NCI-H2107 (cell line): Measurements from ENCODE around the gene LRP1-AS.

Source experiments
- DNase-seq: peaks from one replicate; lab custom pipeline; 2025; lab: John Stamatoyannopoulos, UW

Gene LRP1-AS

GRCh38 chr12:57160040-57160439 lies 12.6 kb upstream of the LRP1-AS start:
- DNase-seq = no peak

- no peak for DNase-seq
Observed at GRCh38 chr12:57159311-57159710, 11.9 kb upstream of the LRP1-AS start.

- no peak for DNase-seq
Observed at GRCh38 chr12:57158665-57159064, 11.2 kb upstream of the LRP1-AS start.

GRCh38 chr12:57158186-57158585 lies 10.8 kb upstream of the LRP1-AS start:
- no peak for DNase-seq

GRCh38 chr12:57157588-57158173 lies 10.3 kb upstream of the LRP1-AS start:
- DNase-seq = no peak

GRCh38 chr12:57156701-57157403 lies 9.4 kb upstream of the LRP1-AS start:
- no peak for DNase-seq

DNA sequence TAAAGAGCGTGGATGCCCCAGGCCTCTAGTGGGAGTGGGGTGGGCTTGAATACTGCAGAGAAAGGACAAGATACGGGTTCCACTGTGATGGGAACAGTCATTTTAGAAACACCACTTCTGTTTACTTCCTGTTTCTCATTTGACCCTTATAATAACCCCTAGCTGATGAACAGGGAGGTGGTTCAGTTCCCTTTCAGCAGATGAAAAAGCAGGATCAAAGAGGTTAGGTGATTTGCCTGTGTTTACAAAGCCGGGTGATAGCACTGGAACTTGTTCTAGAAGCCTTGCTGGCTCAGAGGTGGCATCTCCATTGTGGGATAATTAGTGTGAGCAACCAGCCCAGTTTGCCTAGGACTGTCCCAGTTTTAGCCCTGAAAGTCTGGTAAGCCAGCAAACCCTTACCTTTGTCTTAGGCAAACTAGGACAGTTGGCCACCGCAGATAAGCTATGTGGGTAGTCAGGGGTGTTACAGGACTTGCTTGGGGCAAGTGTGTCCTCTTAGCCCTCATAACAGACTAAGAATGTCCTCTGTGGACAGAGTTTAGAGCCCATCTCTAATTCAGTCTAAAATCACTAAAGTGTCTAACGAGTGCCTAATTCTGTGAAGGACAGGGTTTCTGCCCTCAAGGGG lies 7.5 kb upstream of the LRP1-AS start:
- no peak for DNase-seq

DNA sequence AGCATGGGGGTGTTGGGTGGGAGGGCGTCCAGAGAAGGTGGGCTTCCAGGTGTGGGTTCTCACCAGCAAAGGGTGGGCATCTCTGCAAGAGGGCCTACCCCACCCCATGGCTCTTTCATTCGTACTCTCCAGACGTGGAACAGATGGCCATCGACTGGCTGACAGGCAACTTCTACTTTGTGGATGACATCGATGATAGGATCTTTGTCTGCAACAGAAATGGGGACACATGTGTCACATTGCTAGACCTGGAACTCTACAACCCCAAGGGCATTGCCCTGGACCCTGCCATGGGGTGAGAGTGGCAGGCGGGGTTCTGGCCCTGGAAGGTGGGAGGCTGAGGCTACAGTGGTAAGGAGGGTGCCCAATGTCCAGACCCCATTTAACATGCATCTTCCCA lies 6.7 kb upstream of the LRP1-AS start:
- no peak for DNase-seq

DNA sequence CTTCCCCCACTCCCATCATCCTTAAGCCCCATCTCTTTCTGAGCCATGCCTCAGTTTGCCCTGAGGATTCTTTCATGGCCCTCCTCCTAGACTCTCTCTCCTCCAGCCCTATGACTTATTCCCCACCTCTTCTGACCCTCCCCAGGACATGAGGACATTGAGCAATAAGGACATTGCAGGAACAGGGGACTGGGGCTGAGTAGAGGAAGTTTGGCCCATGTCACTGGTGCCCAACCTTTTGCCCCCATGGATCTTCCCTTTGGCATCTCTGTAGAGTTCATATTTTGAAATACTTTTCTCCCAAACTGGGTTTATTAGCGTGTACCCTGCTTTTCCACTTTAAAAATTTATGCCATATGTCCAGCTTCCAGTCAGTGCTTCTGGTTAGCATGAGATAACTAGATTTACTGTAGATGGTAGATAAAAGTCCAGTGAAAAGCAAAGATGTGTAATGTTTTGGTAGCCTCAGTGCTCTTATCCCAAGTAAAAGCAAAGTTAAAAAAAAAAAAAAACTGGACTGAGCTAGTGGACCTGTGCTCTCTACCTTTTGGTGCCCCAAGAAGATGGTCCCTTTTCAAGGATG lies 6.1 kb upstream of the LRP1-AS start:
- no peak for DNase-seq

DNA sequence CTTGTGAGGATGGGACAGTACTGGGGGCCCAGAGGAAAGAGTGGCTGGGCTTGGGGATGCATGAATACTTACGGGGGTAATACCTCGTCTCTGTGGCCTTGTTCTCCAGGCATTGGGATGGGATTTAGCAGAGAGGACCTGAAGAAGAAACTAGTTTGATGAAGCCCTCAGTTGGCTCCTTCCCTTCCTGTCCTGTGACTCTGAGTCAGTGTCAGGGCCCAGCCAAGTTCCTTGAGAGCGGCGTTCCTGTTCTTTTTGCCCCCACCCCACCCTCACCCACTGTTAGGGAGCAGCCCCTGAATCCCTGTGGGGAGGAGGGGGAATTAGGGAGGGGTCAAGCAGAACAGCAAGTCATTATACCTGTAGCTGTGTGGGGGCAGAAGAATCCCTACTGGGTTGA lies 5.2 kb upstream of the LRP1-AS start:
- no peak for DNase-seq

GRCh38 chr12:57151741-57152630 lies 4.6 kb upstream of the LRP1-AS start:
- no peak for DNase-seq

- no peak for DNase-seq
Observed at GRCh38 chr12:57150400-57151000, 3.1 kb upstream of the LRP1-AS start.

- DNase-seq = no peak
Observed at GRCh38 chr12:57149245-57149900, 2.0 kb upstream of the LRP1-AS start.

DNA sequence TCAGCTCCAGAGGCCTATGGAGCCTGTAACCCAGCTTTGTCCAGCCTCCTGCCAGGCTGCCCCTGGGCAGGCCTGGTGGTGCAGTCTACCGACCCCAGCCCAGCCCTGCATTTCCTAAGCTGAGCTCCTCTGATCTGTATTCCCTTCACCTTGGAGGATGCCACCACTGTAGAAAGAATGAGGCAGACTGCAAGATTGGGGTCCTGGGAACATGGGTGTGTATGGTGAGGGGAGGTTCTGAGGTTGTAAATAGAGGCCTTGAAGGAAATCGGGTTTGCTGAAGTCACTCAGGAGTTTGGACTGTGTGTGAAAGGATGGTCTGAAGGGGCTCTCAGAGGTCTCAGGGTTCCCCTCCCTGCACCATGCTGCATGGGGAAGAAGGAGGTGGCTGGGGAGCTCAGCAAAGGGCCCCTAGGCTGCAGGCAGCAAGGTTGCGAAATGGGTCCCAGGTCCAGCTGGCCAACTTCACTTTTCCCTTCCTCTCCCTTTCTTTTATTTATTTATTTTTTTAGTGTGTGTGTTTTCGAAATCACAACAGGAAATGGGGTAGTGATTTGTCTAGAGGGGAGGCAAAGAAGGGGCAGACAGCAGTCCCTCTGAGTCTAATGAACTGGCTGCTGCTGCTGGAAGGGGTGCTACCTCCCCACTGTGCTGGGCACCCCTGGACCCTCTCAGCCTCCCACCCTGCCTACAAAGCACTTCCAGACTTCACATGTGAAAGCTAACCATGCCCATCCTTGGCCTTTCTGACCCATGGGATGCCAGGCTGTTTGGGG lies 1.2 kb upstream of the LRP1-AS start:
- no peak for DNase-seq

- no peak for DNase-seq
Observed at GRCh38 chr12:57146092-57146491, 1.3 kb downstream of the LRP1-AS start.

GRCh38 chr12:57145460-57146059 lies 1.9 kb downstream of the LRP1-AS start:
- no peak for DNase-seq

DNA sequence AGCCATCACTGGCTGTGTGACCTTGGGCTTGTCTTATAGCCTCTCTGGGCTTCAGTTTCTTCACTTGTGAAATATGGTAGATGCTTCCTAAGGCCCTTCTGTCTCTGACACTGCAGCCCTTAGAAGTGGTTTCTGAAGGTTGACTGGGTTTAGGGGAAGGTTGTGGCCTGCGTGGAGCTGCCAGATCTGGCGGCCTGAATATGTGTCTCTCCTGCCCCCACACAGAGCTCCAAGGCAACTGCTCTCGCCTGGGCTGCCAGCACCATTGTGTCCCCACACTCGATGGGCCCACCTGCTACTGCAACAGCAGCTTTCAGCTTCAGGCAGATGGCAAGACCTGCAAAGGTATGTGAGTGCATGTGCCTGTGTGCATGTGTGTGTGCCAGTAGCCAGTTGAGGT lies 4.0 kb downstream of the LRP1-AS start:
- no peak for DNase-seq

DNA sequence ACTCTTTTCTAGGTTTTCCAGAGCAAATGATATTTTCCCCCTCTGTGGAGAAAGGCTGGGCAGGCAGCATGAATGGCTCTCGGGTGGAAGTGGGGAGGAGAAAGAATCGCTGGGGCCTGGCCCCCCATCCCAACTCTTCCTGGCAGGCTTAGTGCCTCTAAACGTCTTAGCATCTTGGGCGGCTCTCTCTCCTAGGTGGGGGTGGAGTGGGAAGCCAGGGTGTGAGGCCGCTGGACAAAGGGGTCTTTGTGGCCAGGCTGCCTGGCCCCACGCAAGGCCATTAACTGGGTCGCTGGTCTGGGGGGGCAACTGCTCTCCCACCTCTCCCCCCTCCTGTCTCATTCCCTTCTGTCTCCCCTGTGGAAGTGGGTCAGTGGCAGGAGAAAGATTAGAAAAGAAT lies 4.7 kb downstream of the LRP1-AS start:
- DNase-seq = no peak

DNA sequence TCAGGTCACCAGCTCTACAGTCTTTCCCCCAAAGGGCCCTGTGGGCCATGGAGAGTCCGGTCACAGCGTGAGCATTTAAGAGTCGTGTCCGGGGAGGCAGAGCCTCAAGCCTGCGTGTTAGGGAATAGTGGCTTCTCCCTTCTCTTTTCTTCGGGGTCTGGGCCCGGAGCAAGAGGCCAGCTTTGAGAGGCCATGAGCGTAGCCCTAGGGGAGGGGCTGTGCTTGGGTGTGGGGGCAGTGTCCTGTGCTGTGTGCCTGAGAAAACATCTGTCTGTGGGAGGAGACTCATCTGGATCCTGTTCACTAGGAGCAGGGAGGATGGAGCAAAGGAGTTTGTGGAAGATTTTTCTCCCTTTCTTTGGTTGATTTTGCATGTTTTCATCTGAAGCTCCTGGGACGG lies 5.3 kb downstream of the LRP1-AS start:
- DNase-seq = no peak

- no peak for DNase-seq
Observed at GRCh38 chr12:57141249-57141648, 6.2 kb downstream of the LRP1-AS start.
